B cell (primary cell): ENCODE measurements around the gene UNC5C.

ENCODE experiments used
- CTCF ChIP-seq: fragments of 200-600 bp; IDR thresholded peaks from one replicate; pipeline ENCODE4 v1.8.0; 2022; ENCODE audit warnings: antibody characterized with exemption, mild to moderate bottlenecking
- EZH2 ChIP-seq: IDR thresholded peaks from 2 replicates; pipeline ENCODE4 v1.6.1; 2012; ENCODE audit warnings: borderline replicate concordance, low read depth, mild to moderate bottlenecking, moderate library complexity, low read length; ENCODE audit not compliant: insufficient read depth, poor library complexity, severe bottlenecking

- TF ChIP-seq CTCF (no peak), EZH2 (no peak)
Observed at GRCh38 chr4:95219109-95219508, 329.7 kb downstream of the UNC5C start.
